ENCODE results near the gene SUMO2. TPM values are rescaled to one million over a fixed set of nuclear protein-coding genes. Genes with fewer than 3 reads are reported as not detected.
A peak's percentile ranks its signal among the peaks of the same experiment; 100 is the strongest.

Gene SUMO2
- total RNA-seq, 1 donor from 2014 or later = 657 TPM

DNA sequence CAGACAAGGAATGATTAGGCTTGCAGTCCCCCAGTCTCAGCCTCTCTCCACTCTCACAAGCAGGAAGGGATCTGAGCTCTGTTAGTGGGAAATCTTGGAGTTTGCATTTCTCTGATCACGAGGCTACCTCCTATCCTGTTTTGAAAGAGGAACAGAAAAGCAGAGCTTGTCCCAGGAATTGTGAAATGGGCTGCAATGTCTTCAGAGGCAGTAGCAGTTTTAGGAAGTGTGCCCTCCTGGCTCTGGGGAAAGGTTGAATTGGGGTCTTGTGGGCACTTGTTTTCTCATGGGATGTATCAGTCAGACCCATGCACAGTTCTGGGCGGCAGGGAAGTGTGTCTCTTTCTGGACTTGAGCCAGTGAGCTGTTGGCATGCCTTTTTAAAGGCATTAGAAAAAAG lies 45.5 kb upstream of the SUMO2 start:
- Mint-ChIP-seq H3K9me3 (ENCODE audit: unreplicated experiment) (no peaks in the 10 kb centered on the region), H3K36me3 (ENCODE audit: low read depth, unreplicated experiment) (peaks cover 42% of the 10 kb centered on the region), H3K4me1 (ENCODE audit: unreplicated experiment) (peaks cover 10% of the 10 kb centered on the region), H3K27me3 (ENCODE audit: unreplicated experiment) (peaks cover 2% of the 10 kb centered on the region), H3K4me3 (ENCODE audit: unreplicated experiment) (no peak overlapping the region), H3K27ac (ENCODE audit: unreplicated experiment) (peak overlapping the region; percentile 94)
- DNase-seq (ENCODE audit: low spot score) = no peak
- TF ChIP-seq, protein P1, sequence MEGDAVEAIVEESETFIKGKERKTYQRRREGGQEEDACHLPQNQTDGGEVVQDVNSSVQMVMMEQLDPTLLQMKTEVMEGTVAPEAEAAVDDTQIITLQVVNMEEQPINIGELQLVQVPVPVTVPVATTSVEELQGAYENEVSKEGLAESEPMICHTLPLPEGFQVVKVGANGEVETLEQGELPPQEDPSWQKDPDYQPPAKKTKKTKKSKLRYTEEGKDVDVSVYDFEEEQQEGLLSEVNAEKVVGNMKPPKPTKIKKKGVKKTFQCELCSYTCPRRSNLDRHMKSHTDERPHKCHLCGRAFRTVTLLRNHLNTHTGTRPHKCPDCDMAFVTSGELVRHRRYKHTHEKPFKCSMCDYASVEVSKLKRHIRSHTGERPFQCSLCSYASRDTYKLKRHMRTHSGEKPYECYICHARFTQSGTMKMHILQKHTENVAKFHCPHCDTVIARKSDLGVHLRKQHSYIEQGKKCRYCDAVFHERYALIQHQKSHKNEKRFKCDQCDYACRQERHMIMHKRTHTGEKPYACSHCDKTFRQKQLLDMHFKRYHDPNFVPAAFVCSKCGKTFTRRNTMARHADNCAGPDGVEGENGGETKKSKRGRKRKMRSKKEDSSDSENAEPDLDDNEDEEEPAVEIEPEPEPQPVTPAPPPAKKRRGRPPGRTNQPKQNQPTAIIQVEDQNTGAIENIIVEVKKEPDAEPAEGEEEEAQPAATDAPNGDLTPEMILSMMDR (IDR thresholded peaks at IDR 0.05; ENCODE audit: unreplicated experiment) = no peak

DNA sequence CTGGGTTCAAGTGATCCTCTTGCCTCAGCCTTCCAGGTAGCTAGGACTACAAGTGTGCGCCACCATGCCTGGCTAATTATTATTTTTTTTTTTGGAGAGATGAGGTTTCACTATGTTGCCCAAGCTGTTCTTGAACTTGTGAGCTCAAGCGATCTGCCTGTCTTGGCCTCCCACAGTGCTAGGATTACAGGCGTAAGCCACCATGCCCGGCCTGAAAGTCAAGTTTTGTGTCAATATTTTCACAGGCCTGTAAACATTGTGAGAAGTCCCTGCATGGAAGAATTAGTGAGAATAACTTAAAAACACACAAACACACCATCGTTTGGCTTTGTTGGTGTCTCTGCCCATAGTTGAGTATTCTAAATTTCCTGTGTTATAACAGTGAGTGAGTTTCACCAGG lies 45.0 kb upstream of the SUMO2 start:
- DNase-seq (ENCODE audit: low spot score) = no peak
- Mint-ChIP-seq H3K27ac (ENCODE audit: unreplicated experiment) (peak overlapping the region; percentile 94), H3K36me3 (ENCODE audit: low read depth, unreplicated experiment) (peaks cover 40% of the 10 kb centered on the region), H3K4me1 (ENCODE audit: unreplicated experiment) (peaks cover 10% of the 10 kb centered on the region), H3K27me3 (ENCODE audit: unreplicated experiment) (peaks cover 2% of the 10 kb centered on the region), H3K9me3 (ENCODE audit: unreplicated experiment) (no peaks in the 10 kb centered on the region), H3K4me3 (ENCODE audit: unreplicated experiment) (no peak overlapping the region)
- TF ChIP-seq, protein P1 (IDR thresholded peaks at IDR 0.05; ENCODE audit: unreplicated experiment) = no peak

DNA sequence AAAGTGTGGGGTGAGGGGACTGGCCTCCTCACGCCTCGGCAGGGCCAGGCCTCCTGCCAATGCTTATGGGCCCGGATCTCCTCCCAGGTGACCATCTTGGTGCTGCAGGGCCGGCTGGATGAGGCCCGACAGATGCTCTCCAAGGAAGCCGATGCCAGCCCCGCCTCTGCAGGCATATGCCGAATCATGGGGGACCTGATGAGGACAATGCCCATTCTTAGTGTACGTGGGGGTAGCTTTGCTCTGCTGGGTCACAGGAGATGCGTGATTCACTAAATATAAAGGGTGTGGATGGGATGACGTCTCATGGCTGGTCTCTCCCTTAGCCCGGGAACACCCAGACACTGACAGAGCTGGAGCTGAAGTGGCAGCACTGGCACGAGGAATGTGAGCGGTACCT lies 42.3 kb upstream of the SUMO2 start:
- Mint-ChIP-seq H3K4me1 (ENCODE audit: unreplicated experiment) (peaks cover 10% of the 10 kb centered on the region), H3K4me3 (ENCODE audit: unreplicated experiment) (peak overlapping the region; percentile 73), H3K27ac (ENCODE audit: unreplicated experiment) (no peak overlapping the region), H3K9me3 (ENCODE audit: unreplicated experiment) (no peaks in the 10 kb centered on the region), H3K36me3 (ENCODE audit: low read depth, unreplicated experiment) (peaks cover 33% of the 10 kb centered on the region), H3K27me3 (ENCODE audit: unreplicated experiment) (peaks cover 2% of the 10 kb centered on the region)
- DNase-seq (ENCODE audit: low spot score) = no peak
- TF ChIP-seq, protein P1 (IDR thresholded peaks at IDR 0.05; ENCODE audit: unreplicated experiment) = no peak

DNA sequence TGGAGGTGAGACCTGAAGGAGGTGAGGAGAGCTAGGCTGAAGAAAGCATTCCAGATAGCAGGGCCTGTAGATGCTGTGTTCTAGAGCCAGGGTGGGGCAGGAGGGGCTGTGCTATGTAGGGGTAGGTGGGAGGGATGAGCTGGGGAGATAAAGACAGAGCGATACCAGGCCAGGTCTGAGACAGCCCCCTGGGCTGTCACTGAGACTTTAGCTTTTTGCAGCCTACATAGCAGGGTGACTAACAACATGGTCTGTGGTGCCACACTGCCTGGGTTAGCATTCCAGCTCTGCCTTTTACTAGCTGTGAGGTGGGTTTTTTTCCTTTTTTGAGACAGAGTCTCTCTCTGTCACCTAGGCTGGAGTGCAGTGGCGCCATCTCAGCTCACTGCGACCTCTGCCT lies 37.1 kb upstream of the SUMO2 start:
- Mint-ChIP-seq H3K4me1 (ENCODE audit: unreplicated experiment) (no peaks in the 10 kb centered on the region), H3K36me3 (ENCODE audit: low read depth, unreplicated experiment) (peaks cover 46% of the 10 kb centered on the region), H3K27me3 (ENCODE audit: unreplicated experiment) (no peaks in the 10 kb centered on the region), H3K27ac (ENCODE audit: unreplicated experiment) (no peak overlapping the region), H3K9me3 (ENCODE audit: unreplicated experiment) (no peaks in the 10 kb centered on the region), H3K4me3 (ENCODE audit: unreplicated experiment) (peak overlapping the region; percentile 56)
- DNase-seq (ENCODE audit: low spot score) = no peak
- TF ChIP-seq, protein P1 (IDR thresholded peaks at IDR 0.05; ENCODE audit: unreplicated experiment) = no peak

DNA sequence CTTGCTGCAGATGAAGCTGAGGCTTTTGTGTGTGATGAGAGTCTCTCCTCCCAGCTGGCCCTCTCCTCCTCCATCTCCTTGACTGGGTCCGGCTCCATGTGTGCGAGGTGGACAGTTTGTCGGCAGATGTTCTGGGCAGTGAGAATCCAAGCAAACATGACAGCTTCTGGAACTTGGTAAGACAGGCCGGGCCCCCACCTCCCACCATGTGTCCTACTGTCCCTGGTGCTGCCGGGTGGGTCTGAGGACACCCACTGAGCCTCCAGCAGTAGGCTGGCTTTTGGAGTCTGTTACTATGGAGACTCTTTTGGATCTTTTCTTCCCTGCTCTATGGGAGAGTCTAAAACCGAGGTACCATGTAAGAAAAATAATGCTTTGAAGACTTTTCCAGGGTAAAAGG lies 35.4 kb upstream of the SUMO2 start:
- Mint-ChIP-seq H3K27ac (ENCODE audit: unreplicated experiment) (no peak overlapping the region), H3K27me3 (ENCODE audit: unreplicated experiment) (no peaks in the 10 kb centered on the region), H3K9me3 (ENCODE audit: unreplicated experiment) (no peaks in the 10 kb centered on the region), H3K4me1 (ENCODE audit: unreplicated experiment) (no peaks in the 10 kb centered on the region), H3K4me3 (ENCODE audit: unreplicated experiment) (no peak overlapping the region), H3K36me3 (ENCODE audit: low read depth, unreplicated experiment) (peaks cover 39% of the 10 kb centered on the region)
- DNase-seq (ENCODE audit: low spot score) = no peak
- TF ChIP-seq, protein P1 (IDR thresholded peaks at IDR 0.05; ENCODE audit: unreplicated experiment) = no peak

Measured in endothelial cell (in vitro differentiated cells).